IMR-90 (cell line): Measurements from ENCODE around the gene CDK15. TPM values are rescaled to one million over a fixed set of nuclear protein-coding genes. Genes with fewer than 3 reads are reported as not detected.

Source experiments
- ATAC-seq: fragments of 200-7000 bp; cut with Tn5 transposase; 2 replicates; pipeline ENCODE4 v1.9.1; 2020; ENCODE audit warnings: low read depth, mild to moderate bottlenecking, moderate library complexity
- BruUV-seq: library from RNA; stranded (reverse); fragments of 400-500 nt; replicated peaks from 2 replicates; lab custom pipeline; 2021; lab: Mats Ljungman, UMichigan
- CTCF ChIA-PET: fragments of 300-600 bp; formaldehyde crosslinking; extraction: SDS; loops from one replicate; lab custom pipeline; 2021; ENCODE audit warnings: antibody characterized with exemption; lab: Yijun Ruan, JAX
- POLR2A ChIA-PET: fragments of 300-600 bp; sonication (Branson Sonifier 250); formaldehyde crosslinking; loops from one replicate; lab custom pipeline; 2022; ENCODE audit warnings: antibody characterized with exemption; ENCODE audit not compliant: unreplicated experiment; lab: Charles Lee
- DNase-seq: peaks from one replicate; pipeline ENCODE4 v3.0.0; 2013
- H2AFZ ChIP-seq: replicated peaks from 2 replicates; pipeline ENCODE3; 2013; ENCODE audit warnings: low read length, mild to moderate bottlenecking; ENCODE audit not compliant: poor library complexity
- H2AK5ac ChIP-seq: 2 replicates; pipeline ENCODE4 v1.6.1; 2013; ENCODE audit warnings: low read depth, low read length, inconsistent platforms
- H2AK9ac ChIP-seq: replicated peaks from 2 replicates; pipeline ENCODE3; 2013; ENCODE audit warnings: mild to moderate bottlenecking, low read depth, low read length, moderate library complexity; ENCODE audit not compliant: poor library complexity
- H2BK120ac ChIP-seq: 2 replicates; pipeline ENCODE4 v1.6.1; 2013; ENCODE audit warnings: low read depth, low read length, inconsistent platforms
- H2BK15ac ChIP-seq: 3 replicates; pipeline ENCODE4 v1.6.1; 2013; ENCODE audit warnings: low read depth, low read length, inconsistent platforms
- H2BK20ac ChIP-seq: 2 replicates; pipeline ENCODE4 v1.6.1; 2013; ENCODE audit warnings: low read depth, mild to moderate bottlenecking, inconsistent platforms, low read length, moderate library complexity
- H2BK5ac ChIP-seq: 2 replicates; pipeline ENCODE4 v1.6.1; 2013; ENCODE audit warnings: mild to moderate bottlenecking, low read depth, low read length, inconsistent platforms; ENCODE audit not compliant: poor library complexity, severe bottlenecking
- H3K14ac ChIP-seq: replicated peaks from 2 replicates; pipeline ENCODE4 v1.6.1; 2013; ENCODE audit warnings: low read depth, low read length, inconsistent platforms
- H3K18ac ChIP-seq: 2 replicates; pipeline ENCODE4 v1.6.1; 2013; ENCODE audit warnings: low read depth, low read length, control low read depth
- H3K23ac ChIP-seq: 2 replicates; pipeline ENCODE4 v1.6.1; 2013; ENCODE audit warnings: low read depth, low read length, inconsistent platforms
- H3K27ac ChIP-seq: 2 replicates; pipeline ENCODE4 v1.5.1; 2013; ENCODE audit warnings: mild to moderate bottlenecking, control low read depth, low read length; ENCODE audit not compliant: insufficient read depth
- H3K27me3 ChIP-seq: 2 replicates; pipeline ENCODE4 v1.6.1; 2013; ENCODE audit warnings: low read length; ENCODE audit not compliant: control insufficient read depth, insufficient read depth
- H3K36me3 ChIP-seq: 2 replicates; pipeline ENCODE4 v1.6.1; 2013; ENCODE audit warnings: low read length, mixed read lengths; ENCODE audit not compliant: control insufficient read depth, insufficient read depth
- H3K4ac ChIP-seq: 2 replicates; pipeline ENCODE4 v1.6.1; 2013; ENCODE audit warnings: low read depth, low read length, inconsistent platforms
- H3K4me1 ChIP-seq: 2 replicates; pipeline ENCODE4 v1.6.1; 2013; ENCODE audit warnings: low read length, mixed read lengths; ENCODE audit not compliant: control insufficient read depth, insufficient read depth
- H3K4me2 ChIP-seq: 2 replicates; pipeline ENCODE4 v1.6.1; 2013; ENCODE audit warnings: low read depth, mild to moderate bottlenecking, control low read depth, low read length, moderate library complexity
- H3K4me3 ChIP-seq: 2 replicates; pipeline ENCODE4 v1.5.1; 2013; ENCODE audit warnings: low read depth, mild to moderate bottlenecking, control low read depth, low read length, moderate library complexity; ENCODE audit not compliant: insufficient read depth
- H3K56ac ChIP-seq: 2 replicates; pipeline ENCODE4 v1.6.1; 2013; ENCODE audit warnings: low read length, inconsistent platforms; ENCODE audit not compliant: insufficient read depth; ENCODE audit errors: extremely low read depth
- H3K79me1 ChIP-seq, 2 experiments: 2 replicates each; pipeline ENCODE4 v1.6.1; 2013; ENCODE audit warnings: low read length in 2 of 2, inconsistent platforms in 1 of 2, low read depth in 1 of 2
- H3K9ac ChIP-seq: 2 replicates; pipeline ENCODE4 v1.6.1; 2013; ENCODE audit warnings: low read depth, low read length, control low read depth
- H3K9me1 ChIP-seq: 2 replicates; pipeline ENCODE4 v1.6.1; 2013; ENCODE audit warnings: low read length, inconsistent platforms; ENCODE audit not compliant: insufficient read depth
- H3K9me3 ChIP-seq: 2 replicates; pipeline ENCODE4 v1.6.1; 2013; ENCODE audit warnings: low read length; ENCODE audit not compliant: control insufficient read depth, insufficient read depth
- H4K20me1 ChIP-seq: 2 replicates; pipeline ENCODE4 v1.6.1; 2013; ENCODE audit warnings: low read length, inconsistent platforms; ENCODE audit not compliant: insufficient read depth
- H4K5ac ChIP-seq: 2 replicates; pipeline ENCODE4 v1.6.1; 2013; ENCODE audit warnings: mild to moderate bottlenecking, low read depth, low read length, control low read depth
- H4K8ac ChIP-seq, 2 experiments: 2 replicates each; pipeline ENCODE4 v1.6.1; 2013; ENCODE audit warnings: low read depth in 2 of 2, low read length in 2 of 2, control low read depth in 1 of 2, inconsistent platforms in 1 of 2
- H4K91ac ChIP-seq: 2 replicates; pipeline ENCODE4 v1.6.1; 2013; ENCODE audit warnings: low read depth, low read length, inconsistent platforms; ENCODE audit not compliant: insufficient read depth
- BHLHE40 ChIP-seq: fragments of 150-350 bp; IDR thresholded peaks from 2 replicates; pipeline ENCODE4 v1.6.1; 2016; ENCODE audit warnings: mild to moderate bottlenecking, low read depth, low read length
- CEBPB ChIP-seq: IDR thresholded peaks from 2 replicates; pipeline ENCODE4 v1.6.1; 2012; ENCODE audit warnings: low read depth, low read length, improper control_type of control experiment
- CHD1 ChIP-seq: IDR thresholded peaks from 2 replicates; pipeline ENCODE4 v1.6.1; 2012; ENCODE audit warnings: low read depth, low read length, improper control_type of control experiment
- FOS ChIP-seq: fragments of 150-350 bp; IDR thresholded peaks from 2 replicates; pipeline ENCODE4 v1.6.1; 2016; ENCODE audit warnings: low read depth, low read length
- MAFK ChIP-seq: IDR thresholded peaks from 2 replicates; pipeline ENCODE4 v1.6.1; 2012; ENCODE audit warnings: low read depth, low read length, improper control_type of control experiment
- MAZ ChIP-seq: IDR thresholded peaks from 2 replicates; pipeline ENCODE4 v1.6.1; 2012; ENCODE audit warnings: low read depth, mild to moderate bottlenecking, low read length, improper control_type of control experiment, moderate library complexity, borderline replicate concordance
- MXI1 ChIP-seq: IDR thresholded peaks from 2 replicates; pipeline ENCODE4 v1.6.1; 2012; ENCODE audit warnings: low read depth, mild to moderate bottlenecking, low read length, moderate library complexity, borderline replicate concordance
- NFE2L2 ChIP-seq: fragments of 150-350 bp; IDR thresholded peaks from 2 replicates; pipeline ENCODE4 v1.6.1; 2016; ENCODE audit warnings: low read depth, mild to moderate bottlenecking, low read length
- POLR2A ChIP-seq: IDR thresholded peaks from 2 replicates; pipeline ENCODE4 v1.6.1; 2012; ENCODE audit warnings: mild to moderate bottlenecking, low read depth, low read length
- RAD21 ChIP-seq: IDR thresholded peaks from 2 replicates; pipeline ENCODE4 v1.6.1; 2012; ENCODE audit warnings: low read length, improper control_type of control experiment
- RCOR1 ChIP-seq: IDR thresholded peaks from 2 replicates; pipeline ENCODE4 v1.6.1; 2012; ENCODE audit warnings: mild to moderate bottlenecking, low read length, improper control_type of control experiment; ENCODE audit not compliant: insufficient replicate concordance
- RFX5 ChIP-seq: IDR thresholded peaks from 2 replicates; pipeline ENCODE4 v1.8.0; 2012; ENCODE audit warnings: low read depth, mild to moderate bottlenecking, low read length, moderate library complexity
- SMC3 ChIP-seq: fragments of 150-350 bp; IDR thresholded peaks from 2 replicates; pipeline ENCODE4 v1.6.1; 2016; ENCODE audit warnings: low read depth, mild to moderate bottlenecking, antibody characterized with exemption, low read length, moderate library complexity
- dilution Hi-C: fragments of 300-500 bp; cut with HindIII; formaldehyde crosslinking; loops from one replicate; pipeline ENCODE4 v1.14.3; 2018; ENCODE audit warnings: low sequenced_read_pairs; ENCODE audit not compliant: unreplicated experiment
- in situ Hi-C: fragments of 300-500 bp; cut with MboI; formaldehyde crosslinking; loops from 3 replicates; pipeline ENCODE4 v1.14.3; 2019; ENCODE audit warnings: low sequenced_read_pairs, inconsistent platforms, mixed read lengths
- intact Hi-C: fragments of 100-400 bp; cut with micrococcal nuclease; formaldehyde crosslinking; loops from 2 replicates; pipeline ENCODE4 v1.10.0; 2022
- polyA plus RNA-seq, 3 experiments: library from polyadenylated mRNA; depleted of rRNA; stranded (reverse); fragments of >200 nt; gene quantifications; 2 replicates each; pipeline ENCODE4 v1.2.3, GENCODE V29; 2012; ENCODE audit warnings: low replicate concordance in 1 of 3
- total RNA-seq: library from RNA; depleted of rRNA; stranded (reverse); fragments of >200 nt; gene quantifications from 2 replicates; pipeline ENCODE4 v1.2.3, GENCODE V29; 2012
- TF ChIP-seq, protein P1 (sequence below): conservative IDR thresholded peaks from 2 replicates; pipeline ENCODE4 v1.5.1; 2012; ENCODE audit warnings: mild to moderate bottlenecking, low read depth, low read length, improper control_type of control experiment
- TF ChIP-seq, protein P2 (sequence below): fragments of 150-350 bp; IDR thresholded peaks from 2 replicates; pipeline ENCODE4 v1.6.1; 2017; ENCODE audit warnings: mild to moderate bottlenecking, antibody characterized with exemption, low read length, low read depth
- TF ChIP-seq, protein P3 (sequence below): fragments of 150-350 bp; IDR thresholded peaks from 2 replicates; pipeline ENCODE4 v1.6.1; 2016; ENCODE audit warnings: low read depth, mild to moderate bottlenecking, low read length, moderate library complexity, borderline replicate concordance

CDK15 gene
- total and polyA plus RNA-seq, 2 of the 4 experiments (the other 2 are of a cell fraction) = 16.1 to 33.0 TPM

DNA sequence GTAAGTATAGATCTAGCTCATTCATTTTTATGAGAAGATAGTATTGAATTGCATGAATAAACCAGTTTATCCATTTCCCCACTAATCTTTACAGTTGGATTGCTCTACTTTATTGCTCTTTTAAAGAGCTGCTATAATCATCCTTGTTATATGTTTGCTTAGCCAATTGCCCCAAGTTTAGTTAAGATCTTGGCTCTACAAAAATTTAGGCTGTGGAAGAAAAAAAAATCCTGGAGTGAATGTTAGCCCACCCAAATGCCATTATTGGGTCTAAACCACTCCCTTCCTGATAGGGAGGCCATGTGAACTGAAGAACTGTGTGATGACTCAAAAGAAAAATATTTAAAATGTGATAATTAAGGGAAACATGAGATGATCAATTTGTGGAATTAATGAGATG, 28.5 kb upstream of the CDK15 start:
- Histone ChIP-seq H2BK120ac (no peak overlapping the region), H3K9me1 (peaks cover 14% of the 10 kb centered on the region), H3K27ac (no peak overlapping the region), H2BK5ac (no peak overlapping the region), H3K4ac (no peak overlapping the region), H3K4me1 (peaks cover 5% of the 10 kb centered on the region; the same call in 1 of the 2 replicates), H3K23ac (no peak overlapping the region), H2BK15ac (no peak overlapping the region), H2AK5ac (no peak overlapping the region), H3K9me3 (no peaks in the 10 kb centered on the region), H4K5ac (no peak overlapping the region), H2AK9ac (no peak overlapping the region), H2AFZ (no peak overlapping the region), H4K91ac (no peak overlapping the region), H4K20me1 (peaks cover 28% of the 10 kb centered on the region; the same call in 1 of the 2 replicates), H3K4me3 (no peak overlapping the region), H3K36me3 (0 out of 2 replicates have a peak, but pooled peaks cover 2% of the 10 kb centered on the region), H3K79me1 (peaks cover 18 to 66% of the 10 kb centered on the region in 2 experiments), H3K9ac (no peak overlapping the region), H3K18ac (no peak overlapping the region), H3K56ac (no peak overlapping the region), H3K4me2 (no peak overlapping the region), H3K14ac (no peak overlapping the region), H2BK20ac (no peak overlapping the region), H3K27me3 (no peaks in the 10 kb centered on the region), H4K8ac (no peak overlapping the region)
- dilution Hi-C loops (no loop called here), in situ Hi-C loops (no loop called here), intact Hi-C loops (no loop called here)
- ChIA-PET POLR2A (no interaction called here), CTCF (interaction anchor here (0.6 kb wide), 1 partner anchor 9 kb away, joined by 3 read pairs; no protein-coding TSS in a partner anchor)
- BruUV-seq = no TSS peak
- DNase-seq (no peak), ATAC-seq (no peak)
- TF ChIP-seq RCOR1 (no peak), POLR2A (no peak), CHD1 (no peak), SMC3 (no peak), BHLHE40 (no peak), CEBPB (no peak), MAZ (no peak), NFE2L2 (no peak), RAD21 (no peak), FOS (no peak), MAFK (no peak), RFX5 (no peak), MXI1 (no peak)
- TF ChIP-seq, protein P1, sequence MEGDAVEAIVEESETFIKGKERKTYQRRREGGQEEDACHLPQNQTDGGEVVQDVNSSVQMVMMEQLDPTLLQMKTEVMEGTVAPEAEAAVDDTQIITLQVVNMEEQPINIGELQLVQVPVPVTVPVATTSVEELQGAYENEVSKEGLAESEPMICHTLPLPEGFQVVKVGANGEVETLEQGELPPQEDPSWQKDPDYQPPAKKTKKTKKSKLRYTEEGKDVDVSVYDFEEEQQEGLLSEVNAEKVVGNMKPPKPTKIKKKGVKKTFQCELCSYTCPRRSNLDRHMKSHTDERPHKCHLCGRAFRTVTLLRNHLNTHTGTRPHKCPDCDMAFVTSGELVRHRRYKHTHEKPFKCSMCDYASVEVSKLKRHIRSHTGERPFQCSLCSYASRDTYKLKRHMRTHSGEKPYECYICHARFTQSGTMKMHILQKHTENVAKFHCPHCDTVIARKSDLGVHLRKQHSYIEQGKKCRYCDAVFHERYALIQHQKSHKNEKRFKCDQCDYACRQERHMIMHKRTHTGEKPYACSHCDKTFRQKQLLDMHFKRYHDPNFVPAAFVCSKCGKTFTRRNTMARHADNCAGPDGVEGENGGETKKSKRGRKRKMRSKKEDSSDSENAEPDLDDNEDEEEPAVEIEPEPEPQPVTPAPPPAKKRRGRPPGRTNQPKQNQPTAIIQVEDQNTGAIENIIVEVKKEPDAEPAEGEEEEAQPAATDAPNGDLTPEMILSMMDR = no peak
- TF ChIP-seq, protein P2, sequence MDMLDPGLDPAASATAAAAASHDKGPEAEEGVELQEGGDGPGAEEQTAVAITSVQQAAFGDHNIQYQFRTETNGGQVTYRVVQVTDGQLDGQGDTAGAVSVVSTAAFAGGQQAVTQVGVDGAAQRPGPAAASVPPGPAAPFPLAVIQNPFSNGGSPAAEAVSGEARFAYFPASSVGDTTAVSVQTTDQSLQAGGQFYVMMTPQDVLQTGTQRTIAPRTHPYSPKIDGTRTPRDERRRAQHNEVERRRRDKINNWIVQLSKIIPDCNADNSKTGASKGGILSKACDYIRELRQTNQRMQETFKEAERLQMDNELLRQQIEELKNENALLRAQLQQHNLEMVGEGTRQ = no peak
- TF ChIP-seq, protein P3, sequence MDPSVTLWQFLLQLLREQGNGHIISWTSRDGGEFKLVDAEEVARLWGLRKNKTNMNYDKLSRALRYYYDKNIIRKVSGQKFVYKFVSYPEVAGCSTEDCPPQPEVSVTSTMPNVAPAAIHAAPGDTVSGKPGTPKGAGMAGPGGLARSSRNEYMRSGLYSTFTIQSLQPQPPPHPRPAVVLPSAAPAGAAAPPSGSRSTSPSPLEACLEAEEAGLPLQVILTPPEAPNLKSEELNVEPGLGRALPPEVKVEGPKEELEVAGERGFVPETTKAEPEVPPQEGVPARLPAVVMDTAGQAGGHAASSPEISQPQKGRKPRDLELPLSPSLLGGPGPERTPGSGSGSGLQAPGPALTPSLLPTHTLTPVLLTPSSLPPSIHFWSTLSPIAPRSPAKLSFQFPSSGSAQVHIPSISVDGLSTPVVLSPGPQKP = no peak
